SK-N-MC (cell line): ENCODE results near the gene RAD51D.

ENCODE experiments used
- EZH2 ChIP-seq: fragments of 200-600 bp; sonication (generic); IDR thresholded peaks from one replicate; pipeline ENCODE4 v1.6.1; 2017; ENCODE audit warnings: antibody characterized with exemption
- POLR2AphosphoS5 ChIP-seq: IDR thresholded peaks from 2 replicates; pipeline ENCODE4 v1.6.1; 2012; ENCODE audit warnings: mild to moderate bottlenecking, low read depth, low read length, borderline replicate concordance

DNA sequence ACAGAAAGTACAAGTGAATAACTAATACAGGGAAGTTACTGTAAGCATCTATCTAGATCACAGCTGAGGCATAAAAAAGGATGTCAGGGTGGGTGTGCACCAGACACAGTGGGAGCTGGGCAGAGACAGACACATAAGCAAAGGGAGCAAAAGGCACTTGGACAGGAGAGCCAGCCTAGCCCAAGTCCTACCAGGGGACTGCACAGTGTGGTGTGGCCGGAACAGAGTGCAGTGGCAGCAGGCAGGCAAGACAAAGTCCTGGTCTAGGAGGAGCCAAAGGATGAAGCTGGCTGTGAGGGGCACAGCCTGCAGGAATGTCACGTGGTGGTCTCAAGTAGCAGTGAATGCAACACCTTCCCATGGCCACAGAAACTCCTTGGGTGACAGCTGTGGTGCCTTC lies 21.9 kb downstream of the RAD51D start:
- TF ChIP-seq POLR2AphosphoS5 (no peak), EZH2 (no peak)
